ENCODE results near the gene TCF7. TPM values are rescaled to one million over a fixed set of nuclear protein-coding genes. Genes with fewer than 3 reads are reported as not detected.

The TCF7 gene
- polyA plus RNA-seq, 1 of the 3 experiments (the other 2 are of a cell fraction), result 2.7 TPM

- TF ChIP-seq, protein P1, sequence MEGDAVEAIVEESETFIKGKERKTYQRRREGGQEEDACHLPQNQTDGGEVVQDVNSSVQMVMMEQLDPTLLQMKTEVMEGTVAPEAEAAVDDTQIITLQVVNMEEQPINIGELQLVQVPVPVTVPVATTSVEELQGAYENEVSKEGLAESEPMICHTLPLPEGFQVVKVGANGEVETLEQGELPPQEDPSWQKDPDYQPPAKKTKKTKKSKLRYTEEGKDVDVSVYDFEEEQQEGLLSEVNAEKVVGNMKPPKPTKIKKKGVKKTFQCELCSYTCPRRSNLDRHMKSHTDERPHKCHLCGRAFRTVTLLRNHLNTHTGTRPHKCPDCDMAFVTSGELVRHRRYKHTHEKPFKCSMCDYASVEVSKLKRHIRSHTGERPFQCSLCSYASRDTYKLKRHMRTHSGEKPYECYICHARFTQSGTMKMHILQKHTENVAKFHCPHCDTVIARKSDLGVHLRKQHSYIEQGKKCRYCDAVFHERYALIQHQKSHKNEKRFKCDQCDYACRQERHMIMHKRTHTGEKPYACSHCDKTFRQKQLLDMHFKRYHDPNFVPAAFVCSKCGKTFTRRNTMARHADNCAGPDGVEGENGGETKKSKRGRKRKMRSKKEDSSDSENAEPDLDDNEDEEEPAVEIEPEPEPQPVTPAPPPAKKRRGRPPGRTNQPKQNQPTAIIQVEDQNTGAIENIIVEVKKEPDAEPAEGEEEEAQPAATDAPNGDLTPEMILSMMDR (IDR thresholded peaks at IDR 0.05), result no peak
Observed at GRCh38 chr5:134136221-134136631, 21.7 kb downstream of the TCF7 start (continued).

- H3K4me1 ChIP-seq (ENCODE audit: control insufficient read depth in 1 of 2, insufficient read depth in 2 of 2, low read depth in 1 of 2, low read length in 1 of 2), result peaks cover 11 to 40% of the 10 kb centered on the region in 2 experiments; a peak in 3 of 4 replicates
- 98% methylated on average over 6 of the region's 7 CpGs for WGBS (ENCODE audit: low lambda C conversion rate)
- no peak overlapping the region for H3K4me3 ChIP-seq (ENCODE audit: low read depth in 2 of 2, low read length in 1 of 2)
- no peak overlapping the region for H3K4me2 ChIP-seq
- ChIA-PET CTCF (interaction anchor here (9.8 to 18.5 kb wide), 3 partner anchors 10 to 93 kb away, joined by 99 to 673 read pairs (median 152); no protein-coding TSS in a partner anchor), POLR2A (no interaction called here)
- H3F3A ChIP-seq (replicated peaks; ENCODE audit: insufficient read depth), result peaks cover 4% of the 10 kb centered on the region
- H2AFZ ChIP-seq (ENCODE audit: low read depth), result no peak overlapping the region
- H4K20me1 ChIP-seq (ENCODE audit: insufficient read depth), result peaks cover 25% of the 10 kb centered on the region
- no peak for DNase-seq
- peaks cover 0 to 55% of the 10 kb centered on the region in 2 experiments for H3K36me3 ChIP-seq (replicated peaks in 1 of 2; ENCODE audit: control insufficient read depth in 1 of 2, insufficient read depth in 2 of 2, low read length in 1 of 2)
- no peak overlapping the region for H3K9ac ChIP-seq
- H3K9me3 ChIP-seq, result no peaks in the 10 kb centered on the region
- H3K27me3 ChIP-seq (ENCODE audit: insufficient read depth), result no peaks in the 10 kb centered on the region
- no peaks in the 10 kb centered on the region for H3K9me2 ChIP-seq
- no peak for TF ChIP-seq NRF1 (IDR thresholded peaks at IDR 0.05; ENCODE audit: low read depth, low read length)
- no peak for TF ChIP-seq NFIC (IDR thresholded peaks at IDR 0.05; ENCODE audit: borderline replicate concordance)
- no peak for TF ChIP-seq FOXM1 (IDR thresholded peaks at IDR 0.05; ENCODE audit: low read depth)
- TF ChIP-seq RFX5 (IDR thresholded peaks at IDR 0.05; ENCODE audit: low read length), result no peak
- no peak for TF ChIP-seq SMC3 (IDR thresholded peaks at IDR 0.05; ENCODE audit: low read depth, low read length)
- TF ChIP-seq, protein P2, sequence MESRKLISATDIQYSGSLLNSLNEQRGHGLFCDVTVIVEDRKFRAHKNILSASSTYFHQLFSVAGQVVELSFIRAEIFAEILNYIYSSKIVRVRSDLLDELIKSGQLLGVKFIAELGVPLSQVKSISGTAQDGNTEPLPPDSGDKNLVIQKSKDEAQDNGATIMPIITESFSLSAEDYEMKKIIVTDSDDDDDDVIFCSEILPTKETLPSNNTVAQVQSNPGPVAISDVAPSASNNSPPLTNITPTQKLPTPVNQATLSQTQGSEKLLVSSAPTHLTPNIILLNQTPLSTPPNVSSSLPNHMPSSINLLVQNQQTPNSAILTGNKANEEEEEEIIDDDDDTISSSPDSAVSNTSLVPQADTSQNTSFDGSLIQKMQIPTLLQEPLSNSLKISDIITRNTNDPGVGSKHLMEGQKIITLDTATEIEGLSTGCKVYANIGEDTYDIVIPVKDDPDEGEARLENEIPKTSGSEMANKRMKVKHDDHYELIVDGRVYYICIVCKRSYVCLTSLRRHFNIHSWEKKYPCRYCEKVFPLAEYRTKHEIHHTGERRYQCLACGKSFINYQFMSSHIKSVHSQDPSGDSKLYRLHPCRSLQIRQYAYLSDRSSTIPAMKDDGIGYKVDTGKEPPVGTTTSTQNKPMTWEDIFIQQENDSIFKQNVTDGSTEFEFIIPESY (IDR thresholded peaks at IDR 0.05; ENCODE audit: borderline replicate concordance, low read depth), result no peak
- TF ChIP-seq, protein P3, sequence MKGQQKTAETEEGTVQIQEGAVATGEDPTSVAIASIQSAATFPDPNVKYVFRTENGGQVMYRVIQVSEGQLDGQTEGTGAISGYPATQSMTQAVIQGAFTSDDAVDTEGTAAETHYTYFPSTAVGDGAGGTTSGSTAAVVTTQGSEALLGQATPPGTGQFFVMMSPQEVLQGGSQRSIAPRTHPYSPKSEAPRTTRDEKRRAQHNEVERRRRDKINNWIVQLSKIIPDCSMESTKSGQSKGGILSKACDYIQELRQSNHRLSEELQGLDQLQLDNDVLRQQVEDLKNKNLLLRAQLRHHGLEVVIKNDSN (IDR thresholded peaks at IDR 0.05; ENCODE audit: borderline replicate concordance, low read depth), result no peak
- no peak for TF ChIP-seq MEF2A (IDR thresholded peaks at IDR 0.05; ENCODE audit: borderline replicate concordance, low read depth)
- no peak for TF ChIP-seq GABPA (IDR thresholded peaks at IDR 0.05; ENCODE audit: low read depth)
- TF ChIP-seq REST (IDR thresholded peaks at IDR 0.05; ENCODE audit: low read depth, low read length), result no peak
- no peak for TF ChIP-seq ELF1 (IDR thresholded peaks at IDR 0.05)
- no peak for TF ChIP-seq FOXJ3 (CRISPR knock-in tag; IDR thresholded peaks at IDR 0.05)
- TF ChIP-seq POLR2AphosphoS5 (IDR thresholded peaks at IDR 0.05; ENCODE audit: low read depth, low read length), result no peak
- no peak for TF ChIP-seq TEAD4 (IDR thresholded peaks at IDR 0.05; ENCODE audit: borderline replicate concordance, insufficient read depth)
- no peak overlapping the region; a peak in 1 of 4 replicates for H3K27ac ChIP-seq (ENCODE audit: low read depth in 2 of 2, low read length in 1 of 2)
- peaks cover 10% of the 10 kb centered on the region; the same call in 1 of the 2 replicates for H3K79me2 ChIP-seq (ENCODE audit: insufficient read depth)
Observed at GRCh38 chr5:134136771-134137170, 22.3 kb downstream of the TCF7 start.

All from SK-N-SH (cell line).